Measurements from ENCODE around the gene NSL1. TPM values are rescaled to one million over a fixed set of nuclear protein-coding genes. Genes with fewer than 3 reads are reported as not detected.

The NSL1 gene
- total and polyA plus RNA-seq, 4 donors = 9.2 to 48.8 (median 27.0) TPM

DNA sequence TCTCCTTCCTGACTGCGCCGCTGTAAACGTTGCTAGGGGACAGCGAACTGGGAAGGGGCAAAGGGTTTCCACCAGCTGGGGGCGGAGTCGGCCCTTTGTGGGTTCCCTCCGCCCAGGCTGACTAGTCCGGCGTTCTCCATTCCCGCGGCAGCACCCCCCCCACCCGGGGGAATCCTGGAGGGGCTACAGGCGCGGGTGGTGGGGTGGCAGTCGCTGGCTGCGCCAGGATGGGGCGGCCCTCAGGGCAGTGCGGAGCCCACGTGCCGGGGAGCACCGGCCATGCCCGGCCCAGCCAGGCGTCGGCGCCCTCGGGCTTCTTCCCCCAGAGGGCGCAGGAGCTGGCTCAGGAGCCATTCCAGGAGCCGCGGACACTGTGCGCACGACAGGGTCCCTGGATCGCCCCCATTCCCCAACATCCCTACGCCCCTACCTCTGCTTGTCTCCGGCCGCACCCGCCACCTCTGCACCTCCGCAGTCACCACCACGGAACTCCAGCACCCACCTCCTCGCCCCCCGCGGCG lies 92.4 kb downstream of the NSL1 start:
- Histone ChIP-seq H3K27ac (ENCODE audit: low read depth in 1 of 2, low read length in 1 of 2) (peak overlapping the region in 1 of 2 donors; percentile 87), H3K27me3 (ENCODE audit: control insufficient read depth in 3 of 3, insufficient read depth in 3 of 3, low read length in 2 of 3) (peaks cover 0 to 60% (median 33%) of the 10 kb centered on the region in 3 donors), H3K9ac (ENCODE audit: insufficient read depth in 1 of 2, low read length in 2 of 2) (peak overlapping the region in 1 of 2 donors; percentile 4), H3K9me3 (ENCODE audit: control insufficient read depth in 4 of 4, insufficient read depth in 3 of 4, low read length in 3 of 4) (no peaks in the 10 kb centered on the region), H3K4me3 (peak overlapping the region; percentile 70), H3K36me3 (ENCODE audit: control insufficient read depth in 4 of 4, insufficient read depth in 4 of 4, low read length in 4 of 4) (no peaks in the 10 kb centered on the region), H3K4me1 (ENCODE audit: control insufficient read depth in 5 of 5, insufficient read depth in 5 of 5, low read length in 5 of 5) (peaks cover 0 to 17% (median 8%) of the 10 kb centered on the region in 5 donors)
- ATAC-seq (ENCODE audit: insufficient read depth, low FRiP score) (peak; percentile 56), DNase-seq (peak; percentile 22 to 33 (median 26))
- TF ChIP-seq, protein P1, sequence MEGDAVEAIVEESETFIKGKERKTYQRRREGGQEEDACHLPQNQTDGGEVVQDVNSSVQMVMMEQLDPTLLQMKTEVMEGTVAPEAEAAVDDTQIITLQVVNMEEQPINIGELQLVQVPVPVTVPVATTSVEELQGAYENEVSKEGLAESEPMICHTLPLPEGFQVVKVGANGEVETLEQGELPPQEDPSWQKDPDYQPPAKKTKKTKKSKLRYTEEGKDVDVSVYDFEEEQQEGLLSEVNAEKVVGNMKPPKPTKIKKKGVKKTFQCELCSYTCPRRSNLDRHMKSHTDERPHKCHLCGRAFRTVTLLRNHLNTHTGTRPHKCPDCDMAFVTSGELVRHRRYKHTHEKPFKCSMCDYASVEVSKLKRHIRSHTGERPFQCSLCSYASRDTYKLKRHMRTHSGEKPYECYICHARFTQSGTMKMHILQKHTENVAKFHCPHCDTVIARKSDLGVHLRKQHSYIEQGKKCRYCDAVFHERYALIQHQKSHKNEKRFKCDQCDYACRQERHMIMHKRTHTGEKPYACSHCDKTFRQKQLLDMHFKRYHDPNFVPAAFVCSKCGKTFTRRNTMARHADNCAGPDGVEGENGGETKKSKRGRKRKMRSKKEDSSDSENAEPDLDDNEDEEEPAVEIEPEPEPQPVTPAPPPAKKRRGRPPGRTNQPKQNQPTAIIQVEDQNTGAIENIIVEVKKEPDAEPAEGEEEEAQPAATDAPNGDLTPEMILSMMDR (IDR thresholded peaks at IDR 0.05; ENCODE audit: control extremely low read depth, extremely low read depth) = no peak
- 1% methylated on average over 35 to 42 of the region's 42 CpGs for WGBS, 2 donors

- H3K9ac ChIP-seq (ENCODE audit: insufficient read depth in 1 of 2, low read length in 2 of 2) = peak overlapping the region in 1 of 2 donors; percentile 4
- TF ChIP-seq, protein P1 (IDR thresholded peaks at IDR 0.05; ENCODE audit: control extremely low read depth, extremely low read depth) = no peak
- H3K36me3 ChIP-seq (ENCODE audit: control insufficient read depth in 4 of 4, insufficient read depth in 4 of 4, low read length in 4 of 4) = no peaks in the 10 kb centered on the region
- WGBS, 2 donors = 27 to 34% methylated on average over 12 of the region's 12 CpGs
- H3K9me3 ChIP-seq (ENCODE audit: control insufficient read depth in 4 of 4, insufficient read depth in 3 of 4, low read length in 3 of 4) = no peaks in the 10 kb centered on the region
- H3K27me3 ChIP-seq (ENCODE audit: control insufficient read depth in 3 of 3, insufficient read depth in 3 of 3, low read length in 2 of 3) = peaks cover 3 to 60% (median 33%) of the 10 kb centered on the region in 3 donors
- H3K27ac ChIP-seq (ENCODE audit: low read depth in 1 of 2, low read length in 1 of 2) = no peak overlapping the region
- peaks cover 0 to 17% (median 8%) of the 10 kb centered on the region in 5 donors for H3K4me1 ChIP-seq (ENCODE audit: control insufficient read depth in 5 of 5, insufficient read depth in 5 of 5, low read length in 5 of 5)
- no peak overlapping the region for H3K4me3 ChIP-seq
- DNase-seq (no peak), ATAC-seq (ENCODE audit: insufficient read depth, low FRiP score) (no peak)
These were observed 93.0 kb downstream of the NSL1 start for GRCh38 chr1:212698467-212699103.

GRCh38 chr1:212696721-212697331 lies 94.8 kb downstream of the NSL1 start:
- TF ChIP-seq, protein P1 (IDR thresholded peaks at IDR 0.05; ENCODE audit: control extremely low read depth, extremely low read depth) = no peak
- H3K4me1 ChIP-seq (ENCODE audit: control insufficient read depth in 5 of 5, insufficient read depth in 5 of 5, low read length in 5 of 5) = peaks cover 0 to 17% (median 8%) of the 10 kb centered on the region in 5 donors
- no peaks in the 10 kb centered on the region for H3K36me3 ChIP-seq (ENCODE audit: control insufficient read depth in 4 of 4, insufficient read depth in 4 of 4, low read length in 4 of 4)
- H3K27me3 ChIP-seq (ENCODE audit: control insufficient read depth in 3 of 3, insufficient read depth in 3 of 3, low read length in 2 of 3) = peaks cover 3 to 59% (median 33%) of the 10 kb centered on the region in 3 donors
- no peaks in the 10 kb centered on the region for H3K9me3 ChIP-seq (ENCODE audit: control insufficient read depth in 4 of 4, insufficient read depth in 3 of 4, low read length in 3 of 4)
- 76 to 90% methylated on average over 13 of the region's 13 CpGs for WGBS, 2 donors
- ATAC-seq (ENCODE audit: insufficient read depth, low FRiP score) = no peak
- no peak overlapping the region for H3K9ac ChIP-seq (ENCODE audit: insufficient read depth in 1 of 2, low read length in 2 of 2)
- DNase-seq = no peak
- H3K27ac ChIP-seq (ENCODE audit: low read depth in 1 of 2, low read length in 1 of 2) = no peak overlapping the region
- no peak overlapping the region for H3K4me3 ChIP-seq
